HepG2 (cell line): ENCODE results near the gene FAM110D. TPM values are rescaled to one million over a fixed set of nuclear protein-coding genes. Genes with fewer than 3 reads are reported as not detected.

Source experiments
- FOSL1 ChIP-seq: sonication (generic); formaldehyde crosslinking; IDR thresholded peaks from 2 replicates; pipeline ENCODE4 v1.9.0; 2021; ENCODE audit warnings: missing genetic modification reagents, borderline replicate concordance
- KAT8 ChIP-seq: IDR thresholded peaks from 2 replicates; pipeline ENCODE4 v1.6.1; 2016; ENCODE audit warnings: missing genetic modification reagents, missing compliant biosample characterization
- KDM5A ChIP-seq: fragments of 200-600 bp; sonication (generic); IDR thresholded peaks from 2 replicates; pipeline ENCODE4 v1.7.0; 2018; ENCODE audit warnings: antibody characterized with exemption, mild to moderate bottlenecking, low read length, borderline replicate concordance
- MAF1 ChIP-seq: sonication (generic); formaldehyde crosslinking; IDR thresholded peaks from 2 replicates; pipeline ENCODE4 v1.5.0; 2020; ENCODE audit warnings: missing genetic modification reagents, borderline replicate concordance
- RARG ChIP-seq: sonication (generic); formaldehyde crosslinking; IDR thresholded peaks from 2 replicates; pipeline ENCODE4 v1.4.0; 2020; ENCODE audit warnings: low read depth, mild to moderate bottlenecking, missing genetic modification reagents
- RBFOX2 ChIP-seq: fragments of 200-400 bp; formaldehyde crosslinking; IDR thresholded peaks from 2 replicates; pipeline ENCODE4 v1.6.1; 2017; ENCODE audit warnings: low read depth, mild to moderate bottlenecking, low read length
- RFX1 ChIP-seq: fragments of 450-650 bp; IDR thresholded peaks from 2 replicates; pipeline ENCODE4 v1.6.1; 2017
- SATB2 ChIP-seq: sonication (generic); formaldehyde crosslinking; IDR thresholded peaks from 2 replicates; pipeline ENCODE4 v1.5.0; 2020; ENCODE audit warnings: missing genetic modification reagents
- SOX6 ChIP-seq, 2 experiments: fragments of 450-650 bp in 1 of 2; sonication (generic) in 1 of 2; formaldehyde crosslinking in 1 of 2; IDR thresholded peaks; 2 replicates each; pipeline versions ENCODE4 v1.4.0 to v1.6.1; 2017 to 2020; ENCODE audit warnings: antibody characterized with exemption in 1 of 2, mild to moderate bottlenecking in 1 of 2, missing genetic modification reagents in 1 of 2
- SRSF1 ChIP-seq: fragments of 200-400 bp; formaldehyde crosslinking; optimal IDR thresholded peaks from 2 replicates; pipeline ENCODE3; 2017; ENCODE audit warnings: mild to moderate bottlenecking, low read depth, low read length, moderate library complexity
- TCF7L2 ChIP-seq: IDR thresholded peaks from 2 replicates; pipeline ENCODE4 v1.6.1; 2011; ENCODE audit warnings: mild to moderate bottlenecking, low read depth, low read length, moderate library complexity
- ZBTB20 ChIP-seq: sonication (generic); formaldehyde crosslinking; IDR thresholded peaks from 2 replicates; pipeline ENCODE4 v1.8.1; 2023; ENCODE audit warnings: missing genetic modification reagents, low read depth, mild to moderate bottlenecking, borderline replicate concordance
- ZNF160 ChIP-seq: sonication (generic); formaldehyde crosslinking; IDR thresholded peaks from 2 replicates; pipeline ENCODE4 v1.8.0; 2022; ENCODE audit warnings: mild to moderate bottlenecking, inconsistent platforms, missing genetic modification reagents
- ZNF180 ChIP-seq: sonication (generic); formaldehyde crosslinking; IDR thresholded peaks from 2 replicates; pipeline ENCODE4 v1.4.0; 2020; ENCODE audit warnings: low read depth, missing genetic modification reagents, borderline replicate concordance
- ZNF350 ChIP-seq: sonication (generic); formaldehyde crosslinking; IDR thresholded peaks from 2 replicates; pipeline ENCODE4 v1.4.0; 2020; ENCODE audit warnings: mild to moderate bottlenecking, low read depth, missing genetic modification reagents, borderline replicate concordance
- ZNF547 ChIP-seq: sonication (generic); formaldehyde crosslinking; IDR thresholded peaks from 2 replicates; pipeline ENCODE4 v1.5.1; 2020; ENCODE audit warnings: mild to moderate bottlenecking, missing genetic modification reagents
- ZNF652 ChIP-seq: IDR thresholded peaks from 2 replicates; pipeline ENCODE4 v1.6.1; 2016; ENCODE audit warnings: low read depth, borderline replicate concordance
- polyA plus RNA-seq, 8 experiments: library from polyadenylated mRNA; depleted of rRNA in 3 of 8; stranded (reverse) in 7 of 8; unstranded in 1 of 8; fragments of >200 nt; fragmentation: Illumina TruSeq in 4 of 8; extraction: Trizol in 4 of 8; gene quantifications; 2 replicates each; pipeline versions ENCODE4 v1.2.1 to v1.2.3, GENCODE V29; 2011 to 2016; ENCODE audit warnings: low read depth in 4 of 8, missing spikeins in 1 of 8, mixed read lengths in 1 of 8; ENCODE audit not compliant: insufficient read depth in 1 of 8
- total RNA-seq, 5 experiments: library from RNA; depleted of rRNA; stranded (reverse); fragments of >200 nt; fragmentation: Illumina TruSeq; extraction: Trizol; gene quantifications; 2 replicates each; pipeline ENCODE4 v1.2.3, GENCODE V29; 2016; ENCODE audit warnings: low read depth in 1 of 5
- TF ChIP-seq, protein P1 (sequence below): sonication (generic); formaldehyde crosslinking; IDR thresholded peaks from 2 replicates; pipeline ENCODE4 v1.5.1; 2020; ENCODE audit warnings: mild to moderate bottlenecking, missing genetic modification reagents, borderline replicate concordance
- TF ChIP-seq, protein P2 (sequence below): sonication (generic); formaldehyde crosslinking; IDR thresholded peaks from 2 replicates; pipeline ENCODE4 v1.5.1; 2020; ENCODE audit warnings: mild to moderate bottlenecking, missing genetic modification reagents, moderate library complexity
- TF ChIP-seq, protein P3 (sequence below): sonication (generic); formaldehyde crosslinking; IDR thresholded peaks from 2 replicates; pipeline ENCODE4 v1.8.1; 2023; ENCODE audit warnings: mild to moderate bottlenecking, missing genetic modification reagents, borderline replicate concordance
- TF ChIP-seq, protein P4 (sequence below): sonication (generic); formaldehyde crosslinking; IDR thresholded peaks from 2 replicates; pipeline ENCODE4 v1.8.1; 2023; ENCODE audit warnings: mild to moderate bottlenecking, missing genetic modification reagents

FAM110D gene
- total and polyA plus RNA-seq, 2 of the 13 experiments (the other 11 are each of a cell fraction or from before 2014, with no cell fraction given) = not detected

DNA sequence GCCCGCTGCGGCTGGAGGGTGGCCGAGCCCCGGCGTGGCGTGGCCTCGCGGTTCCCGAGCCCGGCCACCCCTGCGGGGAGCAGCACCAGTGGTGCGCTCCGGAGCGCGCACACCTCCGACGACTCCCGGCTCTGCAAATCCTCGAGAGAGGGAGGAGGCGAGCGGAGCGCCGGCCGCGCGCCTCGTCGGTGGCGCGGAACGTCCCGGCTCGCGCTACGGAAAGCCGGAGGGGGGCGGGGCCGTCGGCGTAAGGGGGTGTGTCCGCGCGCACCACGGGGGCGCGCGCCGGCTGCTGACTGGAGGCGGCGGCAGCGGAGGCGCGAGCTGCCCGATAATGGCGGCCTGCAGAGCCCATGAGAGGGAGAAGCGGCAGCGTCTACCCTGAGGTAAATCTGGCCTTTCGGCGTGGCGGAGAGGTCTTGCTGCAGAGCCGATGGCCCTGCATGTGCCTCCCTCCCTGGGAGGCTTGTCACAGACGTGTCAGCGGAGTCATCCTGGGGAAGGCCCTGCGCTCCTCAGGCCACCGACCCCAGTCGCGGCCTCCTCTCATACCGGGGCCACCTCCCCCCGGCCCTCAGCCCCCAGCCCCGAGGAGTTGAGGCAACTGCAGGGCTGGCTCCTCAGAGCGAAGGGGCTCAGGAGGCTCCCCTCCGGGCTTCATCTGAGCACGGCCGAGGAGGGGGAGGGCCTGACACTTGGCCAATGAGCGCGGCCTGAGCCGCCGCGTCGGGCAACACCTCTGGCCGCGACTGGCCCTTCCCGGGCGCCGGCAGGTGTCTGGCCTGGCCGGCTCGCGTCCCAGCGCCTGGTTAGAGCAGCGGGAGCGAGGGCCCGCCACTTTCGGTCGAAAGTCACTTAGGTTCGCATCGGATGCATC, 47.1 kb upstream of the FAM110D start, which contains the start of gene PDIK1L (continued):
- TF ChIP-seq ZNF180 (CRISPR knock-in tag) = no peak
- TF ChIP-seq, protein P1, sequence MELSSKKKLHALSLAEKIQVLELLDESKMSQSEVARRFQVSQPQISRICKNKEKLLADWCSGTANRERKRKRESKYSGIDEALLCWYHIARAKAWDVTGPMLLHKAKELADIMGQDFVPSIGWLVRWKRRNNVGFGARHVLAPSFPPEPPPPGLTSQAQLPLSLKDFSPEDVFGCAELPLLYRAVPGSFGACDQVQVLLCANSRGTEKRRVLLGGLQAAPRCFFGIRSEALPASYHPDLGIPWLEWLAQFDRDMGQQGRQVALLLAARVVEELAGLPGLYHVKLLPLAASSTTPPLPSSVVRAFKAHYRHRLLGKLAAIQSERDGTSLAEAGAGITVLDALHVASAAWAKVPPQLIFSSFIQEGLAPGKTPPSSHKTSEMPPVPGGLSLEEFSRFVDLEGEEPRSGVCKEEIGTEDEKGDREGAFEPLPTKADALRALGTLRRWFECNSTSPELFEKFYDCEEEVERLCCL (CRISPR knock-in tag) = no peak
- TF ChIP-seq SATB2 (CRISPR knock-in tag) = 0 out of 2 replicates have a peak, but pooled peaks have one; percentile 33
- TF ChIP-seq, protein P2, sequence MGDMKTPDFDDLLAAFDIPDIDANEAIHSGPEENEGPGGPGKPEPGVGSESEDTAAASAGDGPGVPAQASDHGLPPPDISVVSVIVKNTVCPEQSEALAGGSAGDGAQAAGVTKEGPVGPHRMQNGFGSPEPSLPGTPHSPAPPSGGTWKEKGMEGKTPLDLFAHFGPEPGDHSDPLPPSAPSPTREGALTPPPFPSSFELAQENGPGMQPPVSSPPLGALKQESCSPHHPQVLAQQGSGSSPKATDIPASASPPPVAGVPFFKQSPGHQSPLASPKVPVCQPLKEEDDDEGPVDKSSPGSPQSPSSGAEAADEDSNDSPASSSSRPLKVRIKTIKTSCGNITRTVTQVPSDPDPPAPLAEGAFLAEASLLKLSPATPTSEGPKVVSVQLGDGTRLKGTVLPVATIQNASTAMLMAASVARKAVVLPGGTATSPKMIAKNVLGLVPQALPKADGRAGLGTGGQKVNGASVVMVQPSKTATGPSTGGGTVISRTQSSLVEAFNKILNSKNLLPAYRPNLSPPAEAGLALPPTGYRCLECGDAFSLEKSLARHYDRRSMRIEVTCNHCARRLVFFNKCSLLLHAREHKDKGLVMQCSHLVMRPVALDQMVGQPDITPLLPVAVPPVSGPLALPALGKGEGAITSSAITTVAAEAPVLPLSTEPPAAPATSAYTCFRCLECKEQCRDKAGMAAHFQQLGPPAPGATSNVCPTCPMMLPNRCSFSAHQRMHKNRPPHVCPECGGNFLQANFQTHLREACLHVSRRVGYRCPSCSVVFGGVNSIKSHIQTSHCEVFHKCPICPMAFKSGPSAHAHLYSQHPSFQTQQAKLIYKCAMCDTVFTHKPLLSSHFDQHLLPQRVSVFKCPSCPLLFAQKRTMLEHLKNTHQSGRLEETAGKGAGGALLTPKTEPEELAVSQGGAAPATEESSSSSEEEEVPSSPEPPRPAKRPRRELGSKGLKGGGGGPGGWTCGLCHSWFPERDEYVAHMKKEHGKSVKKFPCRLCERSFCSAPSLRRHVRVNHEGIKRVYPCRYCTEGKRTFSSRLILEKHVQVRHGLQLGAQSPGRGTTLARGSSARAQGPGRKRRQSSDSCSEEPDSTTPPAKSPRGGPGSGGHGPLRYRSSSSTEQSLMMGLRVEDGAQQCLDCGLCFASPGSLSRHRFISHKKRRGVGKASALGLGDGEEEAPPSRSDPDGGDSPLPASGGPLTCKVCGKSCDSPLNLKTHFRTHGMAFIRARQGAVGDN (CRISPR knock-in tag) = peak; percentile 85
- peak; percentile 71; the same call in 1 of the 2 replicates for TF ChIP-seq ZNF547 (CRISPR knock-in tag)
- no peak for TF ChIP-seq RFX1
- TF ChIP-seq, protein P3, sequence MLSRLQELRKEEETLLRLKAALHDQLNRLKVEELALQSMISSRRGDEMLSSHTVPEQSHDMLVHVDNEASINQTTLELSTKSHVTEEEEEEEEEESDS (CRISPR knock-in tag) = no peak
- TF ChIP-seq MAF1 (CRISPR knock-in tag) = no peak
- TF ChIP-seq FOSL1 (CRISPR knock-in tag) = no peak
- TF ChIP-seq SRSF1 = no peak
- TF ChIP-seq, protein P4, sequence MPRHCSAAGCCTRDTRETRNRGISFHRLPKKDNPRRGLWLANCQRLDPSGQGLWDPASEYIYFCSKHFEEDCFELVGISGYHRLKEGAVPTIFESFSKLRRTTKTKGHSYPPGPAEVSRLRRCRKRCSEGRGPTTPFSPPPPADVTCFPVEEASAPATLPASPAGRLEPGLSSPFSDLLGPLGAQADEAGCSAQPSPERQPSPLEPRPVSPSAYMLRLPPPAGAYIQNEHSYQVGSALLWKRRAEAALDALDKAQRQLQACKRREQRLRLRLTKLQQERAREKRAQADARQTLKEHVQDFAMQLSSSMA (CRISPR knock-in tag) = 0 out of 2 replicates have a peak, but pooled peaks have one; percentile 22
- peak; percentile 35; the same call in 1 of the 2 replicates for TF ChIP-seq RARG (CRISPR knock-in tag)
- no peak for TF ChIP-seq TCF7L2
- TF ChIP-seq KAT8 (CRISPR knock-in tag) = peak; percentile 51
- TF ChIP-seq ZBTB20 (CRISPR knock-in tag) = no peak
- TF ChIP-seq KDM5A = peak; percentile 81
- no peak for TF ChIP-seq SOX6 (IDR thresholded peaks at IDR 0.05)
- no peak; the same call in 1 of the 2 replicates for TF ChIP-seq SOX6 (CRISPR knock-in tag; IDR thresholded peaks at IDR 0.05)
- no peak for TF ChIP-seq ZNF652 (CRISPR knock-in tag)
- 0 out of 2 replicates have a peak, but pooled peaks have one; percentile 58 for TF ChIP-seq ZNF160 (CRISPR knock-in tag)
- peak; percentile 60 for TF ChIP-seq RBFOX2
- peak; percentile 59; the same call in 1 of the 2 replicates for TF ChIP-seq ZNF350 (CRISPR knock-in tag)
